LHCN-M2 (cell line): ENCODE measurements around the gene CTNNBL1. TPM values are rescaled to one million over a fixed set of nuclear protein-coding genes. Genes with fewer than 3 reads are reported as not detected.
"Not testable (repeated sequence)": the region's sequence is repeated elsewhere in the genome, so short reads cannot be mapped to it uniquely, and the experiment has no call there.

Experiments used
- DNase-seq: peaks from one replicate; pipeline ENCODE4 v3.0.0-alpha.2; 2012; ENCODE audit warnings: low read depth
- total RNA-seq: library from RNA; depleted of rRNA; stranded (reverse); fragments of >200 nt; gene quantifications from 2 replicates; pipeline ENCODE4 v1.2.3, GENCODE V29; 2014

Gene CTNNBL1
- total RNA-seq, 1 experiment from 2014 or later: 41.7 TPM

- DNase-seq: no peak
Measured at GRCh38 chr20:37706298-37706697, 12.5 kb downstream of the CTNNBL1 start.

- no peak for DNase-seq
Measured at GRCh38 chr20:37711001-37711400, 17.2 kb downstream of the CTNNBL1 start.

GRCh38 chr20:37711994-37712964, 18.4 kb downstream of the CTNNBL1 start:
- DNase-seq: no peak

DNA sequence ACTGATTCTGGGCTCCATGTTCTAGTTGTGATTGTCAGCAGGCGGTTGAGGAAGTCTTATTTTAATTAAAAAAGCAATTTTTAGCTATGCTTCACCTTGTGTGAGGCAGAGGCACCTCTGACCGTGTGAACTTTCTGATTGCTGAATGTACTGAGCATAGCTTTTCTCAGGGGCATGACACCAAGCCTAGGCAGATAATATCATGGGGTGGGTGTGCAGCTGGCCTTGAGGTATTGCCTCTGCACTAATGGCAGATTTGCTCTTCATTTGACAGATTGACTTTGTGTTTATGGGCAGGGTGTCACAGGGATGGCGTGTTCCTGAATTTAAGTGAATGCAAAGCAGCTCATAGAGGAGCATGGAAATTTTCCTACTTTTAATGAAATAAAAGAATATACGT, 19.6 kb downstream of the CTNNBL1 start:
- no peak for DNase-seq

DNA sequence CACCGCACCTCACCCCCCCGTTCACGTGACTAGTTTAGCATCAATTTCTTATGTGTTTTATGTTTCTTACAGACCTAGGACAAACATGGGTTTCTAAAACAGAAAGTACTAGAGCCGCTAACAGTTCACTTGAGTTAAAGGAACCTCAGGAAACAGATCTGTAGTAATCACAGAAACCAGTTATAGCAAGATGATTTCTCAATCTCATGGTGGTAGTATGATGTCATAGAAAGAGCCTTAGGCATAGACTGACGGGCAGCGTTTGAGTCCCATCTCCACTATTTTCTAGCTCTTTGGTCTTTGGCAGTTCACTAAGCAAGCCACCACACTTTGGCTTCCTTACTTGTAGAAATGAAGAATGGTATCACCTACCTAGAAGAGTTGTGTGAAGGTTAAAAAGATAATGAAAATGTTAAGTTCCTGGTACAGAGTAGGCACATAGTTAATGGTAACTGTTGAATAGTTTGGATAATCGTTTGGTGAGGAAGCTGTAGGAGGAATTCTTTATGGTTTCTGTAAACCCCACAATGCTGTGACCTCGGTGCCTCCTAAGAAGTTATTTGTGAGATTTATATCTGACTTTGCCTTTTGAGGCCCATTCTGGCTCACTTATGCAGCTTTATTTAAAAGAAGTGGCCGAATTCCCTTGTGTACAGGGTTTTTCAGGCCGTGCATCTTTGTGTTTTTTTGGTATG, 21.3 kb downstream of the CTNNBL1 start:
- no peak for DNase-seq

GRCh38 chr20:37721751-37722150, 27.9 kb downstream of the CTNNBL1 start:
- no peak for DNase-seq

GRCh38 chr20:37722312-37722711, 28.5 kb downstream of the CTNNBL1 start:
- DNase-seq: not testable (repeated sequence)

- DNase-seq: no peak
Measured at GRCh38 chr20:37723668-37724067, 29.8 kb downstream of the CTNNBL1 start.

- DNase-seq: no peak
Measured at GRCh38 chr20:37725165-37725564, 31.3 kb downstream of the CTNNBL1 start.

GRCh38 chr20:37725855-37726254, 32.0 kb downstream of the CTNNBL1 start:
- DNase-seq: no peak

- no peak for DNase-seq
Measured at GRCh38 chr20:37726321-37726720, 32.5 kb downstream of the CTNNBL1 start.

- peak; percentile 40 for DNase-seq
Measured at GRCh38 chr20:37726971-37727956, 33.4 kb downstream of the CTNNBL1 start.

GRCh38 chr20:37727957-37728634, 34.3 kb downstream of the CTNNBL1 start:
- no peak for DNase-seq

DNA sequence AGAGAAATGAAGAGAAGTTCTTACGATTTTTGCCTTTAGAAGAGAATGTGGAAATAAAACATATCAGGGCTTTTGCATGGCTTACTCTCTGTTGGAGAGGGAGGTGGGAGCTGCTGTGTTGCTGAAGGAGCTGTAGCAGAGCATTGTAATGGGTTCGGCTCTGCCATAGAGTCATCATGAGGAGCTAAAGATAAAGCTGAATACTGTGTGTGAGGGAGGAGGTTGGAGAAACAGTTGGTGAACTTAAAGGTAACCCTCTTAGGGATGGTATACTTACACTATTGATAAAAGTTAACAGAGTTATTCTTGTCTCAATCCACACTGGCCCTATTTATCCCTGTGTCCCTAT, 34.8 kb downstream of the CTNNBL1 start:
- DNase-seq: no peak

DNA sequence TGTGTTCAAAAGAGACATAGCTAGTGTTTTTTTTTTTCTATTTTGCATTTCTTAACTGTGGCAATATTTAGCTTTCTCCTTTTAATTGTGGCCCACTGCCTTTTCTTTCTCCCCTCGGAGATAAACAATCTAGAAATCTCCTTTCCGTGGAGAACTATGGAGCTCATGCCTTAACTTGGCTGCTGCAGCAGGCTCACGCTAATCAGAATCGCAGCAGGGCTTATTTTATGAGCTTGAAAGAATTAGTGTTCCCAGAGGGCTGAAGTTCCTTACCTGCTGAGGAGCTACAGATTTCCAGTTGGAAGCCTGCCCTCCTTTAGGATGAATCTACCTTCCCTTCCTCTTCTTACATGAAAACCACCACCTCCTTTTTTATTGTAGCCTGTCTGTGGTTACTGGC, 35.6 kb downstream of the CTNNBL1 start:
- no peak for DNase-seq

- DNase-seq: peak; percentile 26
Measured at GRCh38 chr20:37729909-37730308, 36.1 kb downstream of the CTNNBL1 start.

DNA sequence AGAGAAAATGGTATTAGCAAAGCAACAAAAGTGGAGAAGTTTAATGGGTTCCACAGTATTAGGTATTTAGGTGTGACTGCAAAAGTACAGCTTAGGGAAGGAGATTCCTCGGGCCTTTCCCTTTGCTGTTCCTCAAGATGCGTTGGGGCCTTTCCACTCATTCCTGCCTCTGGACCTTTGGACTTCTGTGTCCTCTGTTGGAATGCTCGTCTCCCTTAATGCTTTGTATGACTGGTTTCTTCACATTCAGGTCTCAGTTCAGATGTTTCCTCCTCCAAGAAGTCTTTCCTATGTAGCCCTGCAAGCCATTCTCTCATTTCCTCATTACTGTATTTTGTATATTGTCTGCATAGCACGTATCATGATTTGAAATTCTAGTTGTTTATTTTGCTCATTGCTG, 39.6 kb downstream of the CTNNBL1 start:
- DNase-seq: no peak

- peak; percentile 89 for DNase-seq
Measured at GRCh38 chr20:37734228-37734985, 40.6 kb downstream of the CTNNBL1 start.

GRCh38 chr20:37735541-37735940, 41.7 kb downstream of the CTNNBL1 start:
- no peak for DNase-seq

GRCh38 chr20:37736132-37736531, 42.3 kb downstream of the CTNNBL1 start:
- no peak for DNase-seq
